ENCODE measurements around the gene RIC8B.
"Not testable (repeated sequence)": the region's sequence is repeated elsewhere in the genome, so short reads cannot be mapped to it uniquely, and the experiment has no call there.

DNA sequence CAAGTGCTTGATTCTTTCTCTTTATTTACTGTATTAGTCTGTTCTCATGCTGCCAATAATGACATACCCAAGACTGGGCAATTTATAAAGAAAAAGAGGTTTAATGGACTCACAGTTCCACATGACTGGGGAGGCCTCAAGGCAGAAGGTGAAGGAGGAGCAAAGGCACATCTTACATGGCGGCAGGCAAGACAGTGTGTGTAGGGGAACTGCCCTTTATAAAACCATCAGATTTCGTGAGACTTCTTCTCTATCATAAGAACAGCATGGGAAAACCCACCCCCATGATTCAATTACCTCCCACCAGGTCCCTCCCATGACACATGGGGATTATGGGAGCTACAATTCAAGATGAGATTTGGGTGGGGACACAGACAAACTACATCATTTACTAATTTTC lies 149.1 kb downstream of the RIC8B start:
- TF ChIP-seq CTCF, POLR2A (IDR thresholded peaks at IDR 0.05): not testable (repeated sequence)

Data from sigmoid colon (tissue), 3 donors.